Cerebellar cortex (tissue), 1 donor: ENCODE measurements around the gene DMPK.

ENCODE experiments used
- DNase-seq: peaks from one replicate; pipeline ENCODE4 v3.0.0-alpha.2; 2015; ENCODE audit warnings: low spot score

Gene DMPK

GRCh38 chr19:45782162-45782691, at the start of gene DMPK:
DMPK (minus strand) TSS chr19:45782490; CDS start chr19:45782352, 138 bp downstream.
- peak; percentile 37 for DNase-seq

- DNase-seq = no peak
These were observed 46.7 kb upstream of the DMPK start for GRCh38 chr19:45828945-45829344.

GRCh38 chr19:45828523-45828922, 46.2 kb upstream of the DMPK start:
- no peak for DNase-seq

GRCh38 chr19:45827459-45828093, 45.3 kb upstream of the DMPK start:
- DNase-seq = no peak

GRCh38 chr19:45826934-45827333, 44.6 kb upstream of the DMPK start:
- no peak for DNase-seq

- DNase-seq = no peak
These were observed 43.9 kb upstream of the DMPK start for GRCh38 chr19:45825917-45826893.

- DNase-seq = no peak
These were observed 42.9 kb upstream of the DMPK start for GRCh38 chr19:45825263-45825605.

GRCh38 chr19:45824531-45825262, 42.4 kb upstream of the DMPK start:
- no peak for DNase-seq

- no peak for DNase-seq
These were observed 41.8 kb upstream of the DMPK start for GRCh38 chr19:45824041-45824471.

- DNase-seq = no peak
These were observed 40.9 kb upstream of the DMPK start for GRCh38 chr19:45823182-45823581.

- DNase-seq = no peak
These were observed 40.4 kb upstream of the DMPK start for GRCh38 chr19:45822716-45823115.

- no peak for DNase-seq
These were observed 39.3 kb upstream of the DMPK start for GRCh38 chr19:45821570-45821969.

- no peak for DNase-seq
These were observed 38.8 kb upstream of the DMPK start for GRCh38 chr19:45821103-45821521.

GRCh38 chr19:45820413-45821102, 38.3 kb upstream of the DMPK start:
- no peak for DNase-seq

- DNase-seq = no peak
These were observed 37.5 kb upstream of the DMPK start for GRCh38 chr19:45819769-45820168.

GRCh38 chr19:45817725-45818301, 35.5 kb upstream of the DMPK start:
- no peak for DNase-seq

GRCh38 chr19:45817010-45817724, 34.9 kb upstream of the DMPK start:
- peak; percentile 86 for DNase-seq

- no peak for DNase-seq
These were observed 34.1 kb upstream of the DMPK start for GRCh38 chr19:45816236-45817009.

GRCh38 chr19:45815481-45816216, 33.4 kb upstream of the DMPK start:
- no peak for DNase-seq
